ENCODE data around the gene CXXC4. TPM values are rescaled to one million over a fixed set of nuclear protein-coding genes. Genes with fewer than 3 reads are reported as not detected.
A peak's percentile ranks its signal among the peaks of the same experiment; 100 is the strongest.

The CXXC4 gene
- total and polyA plus RNA-seq, 2 of the 13 experiments (the other 11 are each of a cell fraction or from before 2014, with no cell fraction given) = not detected

DNA sequence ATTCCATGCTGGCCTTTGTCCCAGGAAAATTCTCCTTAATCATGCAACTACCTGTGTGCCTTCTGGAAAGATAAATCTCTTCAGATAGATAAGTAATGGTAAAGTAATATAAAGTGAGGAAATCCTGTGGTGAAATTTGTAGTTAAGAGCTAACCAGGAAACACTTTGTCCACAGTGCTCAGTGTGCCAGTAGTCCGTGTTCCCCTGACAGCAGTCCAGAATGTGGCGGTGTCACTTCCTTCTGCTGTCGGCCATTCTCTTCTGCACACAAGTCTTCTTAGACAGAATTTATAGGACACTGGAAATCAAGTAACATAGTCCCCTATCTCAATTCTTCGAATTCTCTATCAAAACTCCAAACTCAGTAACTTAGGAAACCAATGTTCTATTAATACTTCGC, 5.7 kb upstream of the CXXC4 start:
- H3K27ac ChIP-seq (ENCODE audit: extremely low read length, insufficient read depth, low read length) = no peak overlapping the region
- no peaks in the 10 kb centered on the region for H3K9me3 ChIP-seq (ENCODE audit: low read length)
- intact Hi-C loops (cut with micrococcal nuclease; ENCODE audit: unreplicated experiment) = no loop called here
- no peaks in the 10 kb centered on the region for H3K79me2 ChIP-seq (ENCODE audit: insufficient read depth, low read length)
- H3K36me3 ChIP-seq (replicated peaks in 1 of 2; ENCODE audit: control insufficient read depth in 1 of 2, insufficient read depth in 2 of 2, low read length in 2 of 2) = no peaks in the 10 kb centered on the region
- ChIA-PET CTCF (ENCODE audit: low intra/inter-chr PET ratio, low total read pairs) (no interaction called here), POLR2A (no interaction called here)
- in situ Hi-C loops (cut with HindIII; ENCODE audit: extremely low pct_ligation_motif_present, low pct_unique_long_range_greater_than_20kb) = no loop called here
- H3K4me3 ChIP-seq (replicated peaks in 1 of 3; ENCODE audit: insufficient read depth in 1 of 3, low read depth in 2 of 3, low read length in 3 of 3) = no peak overlapping the region
- no peaks in the 10 kb centered on the region for H3K27me3 ChIP-seq (ENCODE audit: control insufficient read depth in 1 of 2, insufficient read depth in 2 of 2, low read length in 2 of 2)
- H3K4me2 ChIP-seq (ENCODE audit: low read depth, low read length) = no peak overlapping the region
- H4K20me1 ChIP-seq (ENCODE audit: insufficient read depth, low read length) = no peaks in the 10 kb centered on the region
- no peaks in the 10 kb centered on the region for H3K4me1 ChIP-seq (ENCODE audit: insufficient read depth, low read length)
- 40% methylated on average over 5 of the region's 5 CpGs for WGBS (ENCODE audit: low lambda C conversion rate)
- H2AFZ ChIP-seq (ENCODE audit: low read length) = no peak overlapping the region
- TF ChIP-seq NRL (CRISPR knock-in tag; IDR thresholded peaks at IDR 0.05; ENCODE audit: borderline replicate concordance) = no peak
- TF ChIP-seq ZNF326 (CRISPR knock-in tag; IDR thresholded peaks at IDR 0.05; ENCODE audit: borderline replicate concordance) = no peak
- TF ChIP-seq MTERF4 (CRISPR knock-in tag; IDR thresholded peaks at IDR 0.05) = no peak
- TF ChIP-seq ARHGAP35 (CRISPR knock-in tag; IDR thresholded peaks at IDR 0.05; ENCODE audit: borderline replicate concordance) = no peak
- FAIRE-seq = no peak
- H3K9ac ChIP-seq (ENCODE audit: insufficient read depth, low read depth, low read length) = no peak overlapping the region
- no peak for DNase-seq (ENCODE audit: low spot score)
- ATAC-seq = no peak
- BruUV-seq (replicated peaks) = no TSS peak

DNA sequence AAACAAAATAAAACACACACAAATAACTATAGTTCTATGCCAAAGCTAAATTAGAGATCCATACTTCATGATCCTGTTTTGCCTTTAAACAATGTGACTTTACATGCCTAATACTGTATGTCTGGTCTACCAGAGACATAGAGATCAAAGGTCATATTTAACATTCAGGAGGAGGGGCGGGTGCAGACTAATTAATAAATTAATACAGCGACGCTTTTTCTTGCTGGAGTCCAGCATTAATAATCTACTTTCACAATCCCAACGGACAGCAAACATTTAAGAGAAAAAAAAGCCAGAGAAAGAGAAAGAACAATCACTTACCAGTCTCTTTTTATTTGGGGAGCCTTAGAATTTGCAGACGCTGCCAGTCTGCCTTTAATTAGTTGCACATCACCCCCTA, 509 bp downstream of the CXXC4 start:
- Histone ChIP-seq H3K4me2 (ENCODE audit: low read depth, low read length) (peak overlapping the region; percentile 89), H3K36me3 (replicated peaks in 1 of 2; ENCODE audit: control insufficient read depth in 1 of 2, insufficient read depth in 2 of 2, low read length in 2 of 2) (no peaks in the 10 kb centered on the region), H3K79me2 (ENCODE audit: insufficient read depth, low read length) (no peaks in the 10 kb centered on the region), H2AFZ (ENCODE audit: low read length) (no peak overlapping the region), H3K27me3 (ENCODE audit: control insufficient read depth in 1 of 2, insufficient read depth in 2 of 2, low read length in 2 of 2) (peaks cover 0 to 20% of the 10 kb centered on the region in 2 experiments; a peak in 1 of 5 replicates), H3K9ac (ENCODE audit: insufficient read depth, low read depth, low read length) (no peak overlapping the region), H3K9me3 (ENCODE audit: low read length) (no peaks in the 10 kb centered on the region), H3K4me3 (replicated peaks in 1 of 3; ENCODE audit: insufficient read depth in 1 of 3, low read depth in 2 of 3, low read length in 3 of 3) (peak overlapping the region; percentile 49 to 70 (median 52); a peak in 4 of 6 replicates), H4K20me1 (ENCODE audit: insufficient read depth, low read length) (no peaks in the 10 kb centered on the region), H3K27ac (ENCODE audit: extremely low read length, insufficient read depth, low read length) (no peak overlapping the region), H3K4me1 (ENCODE audit: insufficient read depth, low read length) (peaks cover 21% of the 10 kb centered on the region)
- ChIA-PET POLR2A (no interaction called here), CTCF (ENCODE audit: low intra/inter-chr PET ratio, low total read pairs) (no interaction called here)
- FAIRE-seq (no peak), ATAC-seq (peak; percentile 21; the same call in 1 of the 3 replicates), DNase-seq (ENCODE audit: low spot score) (peak; percentile 12)
- intact Hi-C loops (cut with micrococcal nuclease; ENCODE audit: unreplicated experiment) (loop anchor here (10.0 kb wide), 1 partner anchor 109 kb away; no protein-coding TSS in a partner anchor), in situ Hi-C loops (cut with HindIII; ENCODE audit: extremely low pct_ligation_motif_present, low pct_unique_long_range_greater_than_20kb) (no loop called here)
- no TSS peak for BruUV-seq (replicated peaks)
- 3% methylated on average over 5 of the region's 5 CpGs for WGBS (ENCODE audit: low lambda C conversion rate)
- TF ChIP-seq TCF7 (IDR thresholded peaks at IDR 0.05; ENCODE audit: low read depth) = no peak
- TF ChIP-seq ZNF572 (CRISPR knock-in tag; IDR thresholded peaks at IDR 0.05) = no peak
- no peak for TF ChIP-seq E2F5 (CRISPR knock-in tag; conservative IDR thresholded peaks at IDR 0.05)
- peak; percentile 24 for TF ChIP-seq SKI (IDR thresholded peaks at IDR 0.05; ENCODE audit: partially characterized antibody)
- TF ChIP-seq, protein P1, sequence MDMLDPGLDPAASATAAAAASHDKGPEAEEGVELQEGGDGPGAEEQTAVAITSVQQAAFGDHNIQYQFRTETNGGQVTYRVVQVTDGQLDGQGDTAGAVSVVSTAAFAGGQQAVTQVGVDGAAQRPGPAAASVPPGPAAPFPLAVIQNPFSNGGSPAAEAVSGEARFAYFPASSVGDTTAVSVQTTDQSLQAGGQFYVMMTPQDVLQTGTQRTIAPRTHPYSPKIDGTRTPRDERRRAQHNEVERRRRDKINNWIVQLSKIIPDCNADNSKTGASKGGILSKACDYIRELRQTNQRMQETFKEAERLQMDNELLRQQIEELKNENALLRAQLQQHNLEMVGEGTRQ (IDR thresholded peaks at IDR 0.05; ENCODE audit: low read depth, low read length) = no peak
- TF ChIP-seq, protein P1 (CRISPR knock-in tag; IDR thresholded peaks at IDR 0.05; ENCODE audit: borderline replicate concordance) = no peak
- TF ChIP-seq, protein P2, sequence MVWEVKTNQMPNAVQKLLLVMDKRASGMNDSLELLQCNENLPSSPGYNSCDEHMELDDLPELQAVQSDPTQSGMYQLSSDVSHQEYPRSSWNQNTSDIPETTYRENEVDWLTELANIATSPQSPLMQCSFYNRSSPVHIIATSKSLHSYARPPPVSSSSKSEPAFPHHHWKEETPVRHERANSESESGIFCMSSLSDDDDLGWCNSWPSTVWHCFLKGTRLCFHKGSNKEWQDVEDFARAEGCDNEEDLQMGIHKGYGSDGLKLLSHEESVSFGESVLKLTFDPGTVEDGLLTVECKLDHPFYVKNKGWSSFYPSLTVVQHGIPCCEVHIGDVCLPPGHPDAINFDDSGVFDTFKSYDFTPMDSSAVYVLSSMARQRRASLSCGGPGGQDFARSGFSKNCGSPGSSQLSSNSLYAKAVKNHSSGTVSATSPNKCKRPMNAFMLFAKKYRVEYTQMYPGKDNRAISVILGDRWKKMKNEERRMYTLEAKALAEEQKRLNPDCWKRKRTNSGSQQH (CRISPR knock-in tag; IDR thresholded peaks at IDR 0.05; ENCODE audit: low read depth) = no peak

Measured in HepG2 (cell line).